Amniotic epithelial cell (primary cell): ENCODE results near the gene ZNF189.

Source experiments
- DNase-seq: peaks from one replicate; pipeline ENCODE4 v3.0.0-alpha.2; 2010; ENCODE audit warnings: low read depth

Gene ZNF189

DNA sequence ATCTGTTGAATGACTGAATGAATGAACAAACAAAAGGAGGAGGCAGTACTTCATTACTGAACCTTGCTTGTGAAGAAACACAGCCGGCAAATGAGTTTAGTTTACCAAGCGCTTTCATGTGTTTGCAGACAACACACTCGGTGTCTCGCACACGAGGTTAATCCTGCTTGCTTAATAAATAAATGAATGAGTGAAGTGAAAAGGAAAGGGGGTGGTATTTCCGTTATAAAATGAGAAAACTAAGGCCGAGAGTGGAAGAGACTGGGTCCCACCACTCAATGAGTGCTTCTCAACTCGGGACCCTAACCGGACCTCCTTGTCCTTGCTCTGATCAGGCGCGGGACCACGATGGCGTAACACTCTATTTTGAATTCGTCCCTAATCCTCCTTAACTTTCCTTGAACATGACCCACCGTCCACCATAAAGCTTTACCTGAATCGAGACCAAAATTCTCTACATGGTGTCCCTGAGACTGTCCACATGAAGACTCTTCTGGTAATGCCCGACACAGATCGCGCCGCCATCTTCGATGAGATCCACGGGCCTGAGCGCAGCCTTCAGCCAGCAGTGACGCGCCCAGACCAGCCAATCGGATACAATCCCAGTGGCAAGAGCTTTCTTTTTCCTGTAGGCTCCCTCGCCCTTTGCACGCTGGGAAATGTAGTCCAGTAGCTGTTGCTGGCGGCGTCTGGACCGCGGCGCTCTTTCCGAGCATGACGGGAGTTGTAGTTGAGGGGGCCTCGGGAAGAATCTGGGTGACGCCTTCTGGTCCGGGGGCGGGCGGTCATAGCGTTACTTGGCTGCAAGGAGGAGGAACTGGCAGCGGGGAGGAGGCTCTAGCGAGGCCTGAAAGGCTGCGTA, at the start of gene ZNF189, which contains the start of gene MRPL50:
Gene ZNF189 (plus strand): TSS at position 784 of the 862 bp plus-strand sequence. CDS start 306 bp downstream, outside the sequence.
Gene MRPL50 (minus strand): TSS at position 551 of the 862 bp plus-strand sequence. CDS start 26 bp downstream, at position 525.
- DNase-seq, result peak; percentile 99

DNA sequence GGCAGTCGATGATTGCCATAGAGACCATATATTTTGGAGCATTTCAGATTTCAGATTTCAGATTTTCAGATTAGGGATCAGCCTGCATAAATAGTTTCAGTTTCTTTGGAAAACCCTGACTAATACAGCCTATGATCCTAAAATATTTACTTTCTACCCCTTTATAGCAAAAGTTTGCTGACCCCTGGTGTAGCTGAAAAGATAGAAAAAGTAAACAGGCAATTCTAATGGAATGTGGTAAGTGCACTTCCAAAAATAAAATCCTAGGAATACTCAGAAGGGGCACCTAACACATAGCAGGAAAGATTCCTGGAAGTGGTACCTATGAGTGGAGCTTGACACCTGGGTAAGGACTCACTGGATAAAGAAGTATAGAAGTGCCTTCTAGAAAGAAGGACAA, 48.4 kb upstream of the ZNF189 start:
- no peak for DNase-seq

DNA sequence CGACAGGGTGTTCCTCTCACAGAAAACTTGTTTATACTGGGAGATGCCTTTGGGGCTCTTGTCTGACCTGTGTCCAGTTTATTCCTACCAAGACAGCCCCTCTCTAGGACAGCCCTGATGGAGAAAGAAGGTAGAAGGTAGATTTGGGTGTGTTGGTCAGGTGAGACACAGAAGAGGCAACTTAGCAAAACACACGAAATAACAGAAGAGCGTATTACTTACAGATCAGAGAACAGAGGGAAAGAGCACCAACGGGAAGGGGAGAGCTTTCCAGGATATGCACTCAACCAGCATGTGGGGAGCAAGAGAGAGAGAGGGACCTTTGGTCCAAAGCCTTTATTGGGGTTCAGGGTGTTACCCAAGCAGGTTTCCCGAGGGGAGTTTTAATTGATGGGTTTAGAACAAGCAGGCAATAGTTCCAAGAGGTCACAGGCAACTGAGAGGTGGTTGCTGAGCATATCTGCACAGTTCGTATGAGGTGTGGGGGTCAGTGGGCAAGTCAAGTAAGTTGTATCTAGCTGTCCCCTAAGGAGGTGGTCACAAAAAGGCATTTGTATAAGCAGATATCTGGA, 45.7 kb upstream of the ZNF189 start:
- DNase-seq, result no peak

DNA sequence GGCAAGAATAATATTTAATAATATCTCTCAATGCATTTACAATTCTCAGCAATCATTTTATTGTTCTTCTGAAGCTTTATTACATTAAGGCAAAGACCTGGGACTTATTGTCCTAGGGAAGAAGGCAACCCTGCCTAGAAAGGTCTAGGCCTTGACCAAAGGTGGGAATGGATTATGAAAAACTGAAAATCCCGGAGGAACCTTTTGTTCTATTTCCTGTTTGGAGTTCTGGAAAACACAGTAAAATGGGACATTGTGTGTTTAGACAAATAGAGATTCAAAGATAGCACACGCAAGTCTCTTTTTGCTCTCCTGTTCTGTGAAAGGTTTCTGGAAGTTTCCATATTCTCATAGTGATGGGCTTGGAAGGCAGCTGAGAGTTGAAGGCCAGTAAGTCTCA, 45.0 kb upstream of the ZNF189 start:
- no peak for DNase-seq

DNA sequence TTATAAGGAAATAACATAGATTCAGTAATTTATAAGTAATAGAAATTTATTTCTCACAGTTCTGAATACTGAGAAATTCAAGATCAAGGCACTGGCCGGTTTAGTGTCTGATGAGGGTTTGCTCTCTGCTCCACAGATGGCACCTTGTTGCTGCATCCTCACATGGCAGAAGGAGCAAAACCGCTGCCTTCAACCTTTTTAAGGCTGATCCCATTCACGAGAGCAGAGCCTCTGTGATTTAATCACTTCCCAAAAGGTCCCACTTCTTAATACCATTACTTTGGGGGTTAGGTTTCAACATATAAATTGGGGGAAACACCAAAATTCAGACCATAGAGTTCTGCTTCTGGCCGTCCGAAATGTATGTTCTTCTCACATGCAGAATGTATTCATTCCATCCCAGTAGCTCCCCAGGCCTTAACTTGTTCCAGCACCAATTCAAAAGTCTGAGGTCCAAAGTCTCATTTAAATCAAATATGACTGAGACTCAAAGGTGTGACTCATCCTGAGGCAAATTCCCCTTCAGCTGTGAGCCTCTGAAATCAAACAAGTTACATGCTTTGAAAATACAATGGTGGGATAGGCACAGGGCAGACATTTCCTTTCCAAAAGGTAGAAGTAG, 44.4 kb upstream of the ZNF189 start:
- DNase-seq, result no peak

DNA sequence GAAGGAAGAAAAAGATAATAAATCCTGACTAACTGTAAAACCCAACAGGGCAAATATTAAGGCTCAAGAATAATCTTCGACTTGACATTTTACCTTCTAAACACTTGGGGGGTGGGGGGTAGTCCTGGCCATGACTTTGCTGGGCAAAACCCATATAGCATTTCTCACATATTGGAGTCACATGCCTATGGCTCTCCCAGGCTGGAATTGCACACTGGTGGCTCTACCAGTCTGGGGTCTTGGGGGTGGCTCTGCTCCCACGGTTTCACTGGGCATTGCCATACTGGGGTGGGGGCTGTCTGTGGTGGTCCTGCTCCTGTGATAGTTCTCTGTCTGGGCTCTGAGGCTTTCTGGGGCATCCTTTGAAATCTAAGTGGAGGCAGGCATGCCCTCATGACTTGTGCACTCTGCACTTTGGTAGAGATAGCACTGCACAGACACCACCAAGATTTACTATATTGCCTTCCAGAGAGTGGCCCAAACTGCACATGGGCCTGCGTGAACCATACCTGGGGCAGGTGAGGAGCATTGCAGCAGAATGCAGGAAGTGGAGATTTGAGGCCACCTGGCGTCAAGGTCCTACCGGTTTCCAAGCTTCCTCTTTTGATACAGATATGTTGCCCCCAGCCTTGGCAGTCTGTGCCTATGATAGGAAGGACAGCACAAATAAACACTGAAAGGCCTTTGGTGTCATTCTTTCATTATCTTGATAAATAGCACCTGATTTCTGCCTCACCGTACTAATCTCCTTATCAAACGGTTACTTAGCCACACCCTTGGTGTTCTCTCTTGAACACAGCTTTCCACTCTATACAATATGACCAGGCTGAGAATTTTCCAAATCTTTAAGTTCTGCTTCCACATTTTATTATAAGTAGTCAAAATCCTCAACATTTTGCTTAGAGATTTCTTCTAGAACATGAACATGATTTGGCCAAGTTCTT, 43.6 kb upstream of the ZNF189 start:
- no peak for DNase-seq

DNA sequence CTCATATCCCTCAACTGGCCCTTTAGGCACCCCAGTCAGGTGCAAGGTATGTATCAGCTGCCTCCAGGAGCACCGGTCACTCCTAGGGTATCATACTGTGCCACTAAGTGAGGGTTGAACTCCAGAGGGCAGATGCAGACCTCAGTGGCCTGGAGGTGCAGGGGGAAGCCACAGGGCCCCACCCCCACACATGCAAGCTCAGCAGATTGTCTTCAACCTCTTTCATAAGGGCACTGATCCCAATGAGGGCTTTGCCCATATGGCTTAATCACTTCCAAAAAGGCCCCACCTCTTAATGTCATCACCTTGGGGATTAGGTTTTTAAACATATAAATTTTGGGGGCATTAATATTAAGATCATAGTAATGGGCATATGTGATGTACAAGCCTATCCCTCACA, 42.0 kb upstream of the ZNF189 start:
- DNase-seq, result no peak

DNA sequence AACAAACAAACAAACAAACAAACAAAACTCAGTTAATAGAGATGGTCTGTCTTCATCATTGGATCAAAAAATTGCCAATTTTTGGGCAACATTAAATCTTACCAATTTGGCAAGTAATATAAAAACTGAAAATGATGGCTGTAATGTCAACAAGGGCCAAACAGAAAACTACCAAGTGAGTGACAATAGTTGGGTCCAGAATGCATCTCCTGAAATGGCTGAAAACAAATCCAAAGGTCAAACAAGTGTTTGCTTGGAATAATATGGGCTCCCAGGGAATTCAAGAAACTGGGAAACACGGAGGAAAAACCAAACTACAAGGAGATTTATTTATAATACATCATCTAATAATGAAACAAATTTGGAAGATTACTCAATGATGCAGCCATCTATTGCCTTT, 39.0 kb upstream of the ZNF189 start:
- no peak for DNase-seq

DNA sequence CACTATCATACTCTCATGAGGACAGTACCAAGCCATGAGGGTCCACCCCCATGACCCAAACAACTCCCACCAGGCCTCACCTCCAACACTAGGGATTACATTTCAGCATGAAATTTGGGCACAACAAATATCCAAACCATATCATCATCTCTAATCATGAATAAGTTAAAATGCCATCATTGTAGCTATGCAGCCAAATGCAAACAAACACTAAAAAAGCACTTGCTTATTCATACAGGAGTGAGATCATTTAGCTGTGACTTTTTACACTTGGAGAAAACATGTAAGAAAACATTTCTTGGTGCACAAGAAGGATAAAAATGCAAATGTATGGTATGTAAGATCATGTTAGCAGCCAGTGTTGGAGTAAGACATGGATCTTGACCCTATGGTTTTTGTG, 38.0 kb upstream of the ZNF189 start:
- DNase-seq, result no peak

DNA sequence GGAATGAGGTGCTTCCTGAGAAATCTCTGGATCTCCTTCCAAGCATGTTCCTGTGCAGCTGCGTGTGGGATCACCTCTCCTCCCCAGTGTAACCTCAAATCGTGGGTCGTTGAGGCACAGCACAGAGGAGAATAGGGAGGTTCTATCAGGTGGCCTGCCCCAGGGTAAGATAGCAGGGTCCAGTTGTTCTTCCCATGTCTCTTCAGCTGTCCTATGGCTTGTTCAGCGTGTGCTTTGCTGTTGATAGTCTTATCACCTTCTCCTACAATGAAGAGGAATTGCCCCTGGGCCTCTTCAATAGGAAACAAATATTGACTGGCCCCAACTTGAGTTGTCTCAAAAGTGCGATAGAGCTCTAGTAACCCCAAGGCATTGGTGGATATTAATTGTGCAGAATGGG, 36.2 kb upstream of the ZNF189 start:
- DNase-seq, result no peak

DNA sequence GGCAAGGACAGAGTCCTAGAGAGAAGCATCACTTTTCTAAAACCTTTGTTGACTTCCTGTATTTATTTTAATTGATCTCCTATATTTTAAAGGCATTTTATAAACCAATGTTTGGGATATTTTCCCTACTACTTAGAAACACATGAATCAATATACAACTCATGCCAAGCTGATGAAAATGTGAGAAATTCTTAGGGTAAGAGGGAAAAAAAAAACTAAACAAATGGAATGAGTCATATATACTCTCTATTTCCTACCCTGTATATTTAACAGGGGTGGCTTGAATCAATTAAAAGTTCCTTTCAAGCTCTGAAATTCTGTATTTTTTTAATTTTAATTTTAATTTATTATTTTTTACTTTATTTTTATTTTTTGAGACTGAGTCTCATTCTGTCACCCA, 33.5 kb upstream of the ZNF189 start:
- no peak for DNase-seq

DNA sequence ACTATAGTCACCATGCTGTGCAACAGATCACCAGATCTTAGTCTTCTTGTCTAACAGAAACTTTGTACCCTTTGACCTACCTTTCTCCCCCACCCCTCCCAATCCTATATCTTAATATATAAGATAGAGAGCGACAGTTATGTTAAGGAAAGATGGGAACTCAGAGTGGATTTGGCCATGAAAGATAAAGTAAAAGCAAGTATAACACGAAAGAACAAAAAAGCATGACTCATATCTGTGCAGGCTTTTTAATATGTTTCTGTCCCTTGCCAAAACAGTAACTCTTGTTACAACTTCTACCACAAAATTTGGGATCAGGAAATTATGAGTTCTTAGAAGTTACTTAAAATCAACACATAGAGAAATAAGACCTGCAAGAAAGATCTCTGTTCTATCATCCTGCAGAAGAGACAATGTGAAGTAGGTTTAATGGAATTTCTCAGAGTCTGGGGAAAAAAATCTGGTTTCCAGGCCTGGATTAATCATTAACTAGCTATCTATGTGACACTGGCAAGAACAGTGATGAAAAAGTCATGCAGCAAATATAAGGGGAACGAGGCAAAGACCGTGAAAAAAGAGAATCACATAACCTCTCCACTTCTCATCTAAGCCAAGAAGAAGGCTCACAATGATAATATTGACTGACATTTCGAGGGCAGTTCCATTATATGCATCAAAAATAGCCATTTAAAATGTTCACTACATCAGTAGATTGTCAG, 32.5 kb upstream of the ZNF189 start:
- no peak for DNase-seq

DNA sequence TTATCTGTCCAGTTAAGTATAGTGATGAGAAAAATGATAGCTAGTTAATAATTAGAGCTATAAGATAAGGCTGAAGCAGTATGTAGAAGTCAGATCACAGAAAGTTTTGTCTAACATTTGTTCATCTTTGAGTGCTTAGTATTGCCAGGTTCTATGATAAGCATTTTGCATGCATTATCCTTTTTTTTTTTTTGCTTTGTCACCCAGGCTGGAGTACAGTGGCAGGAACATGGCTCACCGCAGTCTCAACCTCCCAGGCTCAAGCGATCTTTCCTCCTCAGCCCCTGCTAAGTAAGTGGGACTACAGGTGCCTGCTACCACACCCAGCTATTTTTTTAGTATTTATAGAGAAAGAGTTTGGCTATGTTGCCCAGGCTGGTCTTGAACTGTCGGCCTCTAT, 31.3 kb upstream of the ZNF189 start:
- no peak for DNase-seq

DNA sequence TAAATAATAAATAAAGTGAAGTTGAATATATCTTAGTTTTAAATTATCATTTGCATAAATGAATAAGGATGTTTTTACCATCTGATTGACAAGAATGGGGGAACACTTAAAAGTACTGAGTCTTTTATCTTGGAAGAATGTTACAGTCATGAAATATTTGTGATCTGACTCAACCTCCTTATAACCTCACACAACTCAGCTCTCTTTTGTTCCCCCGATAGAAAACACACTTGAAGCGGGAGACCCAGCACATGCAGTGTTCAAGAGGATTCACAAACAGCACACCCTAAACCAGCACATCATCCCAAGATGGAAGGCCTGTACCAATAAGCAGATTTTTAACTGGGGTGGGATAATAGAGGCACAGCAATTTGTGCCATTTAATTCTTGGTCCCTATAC, 29.4 kb upstream of the ZNF189 start:
- DNase-seq, result peak; percentile 29

DNA sequence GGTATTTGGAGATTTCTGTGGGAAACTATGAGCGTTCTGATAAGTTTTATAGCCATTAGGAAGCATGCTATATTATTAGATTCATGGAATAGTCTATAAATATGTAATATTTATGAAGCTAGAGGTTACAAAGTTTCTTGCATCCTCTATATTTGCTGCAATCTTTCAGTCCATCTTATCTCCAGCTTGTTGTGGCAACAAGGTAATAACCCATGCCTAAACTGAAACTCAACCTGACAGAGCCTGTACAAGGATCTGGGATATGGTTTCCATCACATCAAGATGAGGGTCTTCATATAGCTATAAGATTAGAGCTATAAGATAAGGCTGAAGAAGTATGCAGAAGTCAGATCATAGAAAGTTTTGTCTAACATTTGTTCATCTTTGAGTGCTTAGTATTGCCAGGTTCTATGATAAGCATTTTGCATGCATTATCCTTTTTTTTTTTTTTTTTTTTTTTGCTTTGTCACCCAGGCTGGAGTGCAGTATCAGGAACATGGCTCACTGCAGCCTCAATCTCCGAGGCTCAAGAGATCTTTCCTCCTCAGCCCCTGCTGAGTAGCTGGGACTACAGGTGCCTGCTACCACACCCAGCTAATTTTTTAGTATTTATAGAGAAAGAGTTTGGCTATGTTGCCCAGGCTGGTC, 28.6 kb upstream of the ZNF189 start:
- DNase-seq, result no peak

DNA sequence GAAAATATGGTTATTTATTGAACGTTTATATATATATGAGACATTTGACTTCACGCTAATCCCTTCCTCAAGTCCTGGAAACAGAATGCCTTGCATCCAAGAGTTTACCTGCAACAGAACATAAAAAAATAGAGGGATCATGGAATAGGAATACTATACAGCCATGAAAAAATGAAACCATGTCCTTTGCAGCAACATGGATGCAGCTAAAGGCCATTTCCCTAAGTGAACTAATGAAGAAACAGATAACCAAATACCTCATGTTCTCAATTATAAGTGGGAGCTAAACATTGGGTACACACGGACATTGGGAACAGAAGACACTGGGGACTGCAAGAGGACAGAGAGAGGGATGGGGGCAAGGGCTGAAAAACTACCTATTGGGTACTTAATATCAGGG, 26.8 kb upstream of the ZNF189 start:
- no peak for DNase-seq

DNA sequence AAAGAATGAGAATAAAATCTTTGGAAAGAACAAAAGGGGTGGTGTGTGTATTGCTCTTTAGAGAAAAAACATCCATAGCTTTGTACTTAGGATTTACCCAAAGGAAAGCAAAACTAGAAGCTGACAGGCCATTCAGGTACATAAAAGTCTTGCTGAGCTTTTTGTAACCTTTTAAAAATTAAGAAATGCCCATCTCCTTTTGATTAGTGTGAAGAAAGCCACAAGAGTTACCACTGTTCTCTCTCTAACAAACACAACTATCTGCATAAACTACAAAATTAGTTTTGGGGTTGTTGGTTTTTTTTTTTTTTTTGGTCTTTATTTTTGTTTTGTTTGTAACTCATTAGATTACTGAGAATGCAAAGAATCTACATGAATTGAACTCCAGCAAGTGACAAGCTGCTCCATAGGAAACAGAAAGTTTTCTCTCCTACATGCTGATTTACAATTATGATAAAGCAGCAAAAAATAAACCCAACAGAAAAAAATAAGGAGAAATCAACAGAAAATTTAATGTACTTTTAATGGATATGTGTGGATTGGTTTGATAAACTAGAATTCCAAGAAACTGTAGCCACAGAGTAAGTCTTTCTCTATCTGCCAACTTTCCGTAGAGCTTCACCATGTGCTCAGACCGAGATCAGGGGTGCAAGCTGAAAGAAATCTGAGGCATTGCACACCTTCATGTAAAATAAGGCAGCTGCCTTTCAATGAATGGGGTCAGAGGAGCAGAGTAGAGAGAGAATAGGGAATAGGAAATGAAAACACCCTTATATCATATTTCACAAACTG, 26.1 kb upstream of the ZNF189 start:
- DNase-seq, result no peak

DNA sequence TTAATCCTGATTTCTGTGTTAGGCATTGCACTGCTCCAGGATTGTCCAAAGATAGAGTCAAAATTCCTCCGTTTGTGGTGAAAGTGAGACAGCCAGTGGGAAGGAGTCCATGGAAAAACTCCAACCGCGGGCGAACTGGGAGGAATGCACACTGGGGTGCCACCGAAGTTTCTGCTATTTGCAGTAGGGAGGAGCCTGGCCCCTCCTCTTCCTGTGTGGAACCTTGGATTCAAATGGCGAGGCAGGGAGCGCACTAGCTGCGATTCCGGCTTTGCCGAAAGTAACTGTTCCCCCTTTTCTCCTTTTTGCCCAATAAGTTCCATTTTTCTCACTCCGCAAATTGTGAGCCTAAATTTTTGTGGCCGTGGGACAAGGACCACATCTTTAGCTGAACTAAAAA, 23.1 kb upstream of the ZNF189 start:
- no peak for DNase-seq

DNA sequence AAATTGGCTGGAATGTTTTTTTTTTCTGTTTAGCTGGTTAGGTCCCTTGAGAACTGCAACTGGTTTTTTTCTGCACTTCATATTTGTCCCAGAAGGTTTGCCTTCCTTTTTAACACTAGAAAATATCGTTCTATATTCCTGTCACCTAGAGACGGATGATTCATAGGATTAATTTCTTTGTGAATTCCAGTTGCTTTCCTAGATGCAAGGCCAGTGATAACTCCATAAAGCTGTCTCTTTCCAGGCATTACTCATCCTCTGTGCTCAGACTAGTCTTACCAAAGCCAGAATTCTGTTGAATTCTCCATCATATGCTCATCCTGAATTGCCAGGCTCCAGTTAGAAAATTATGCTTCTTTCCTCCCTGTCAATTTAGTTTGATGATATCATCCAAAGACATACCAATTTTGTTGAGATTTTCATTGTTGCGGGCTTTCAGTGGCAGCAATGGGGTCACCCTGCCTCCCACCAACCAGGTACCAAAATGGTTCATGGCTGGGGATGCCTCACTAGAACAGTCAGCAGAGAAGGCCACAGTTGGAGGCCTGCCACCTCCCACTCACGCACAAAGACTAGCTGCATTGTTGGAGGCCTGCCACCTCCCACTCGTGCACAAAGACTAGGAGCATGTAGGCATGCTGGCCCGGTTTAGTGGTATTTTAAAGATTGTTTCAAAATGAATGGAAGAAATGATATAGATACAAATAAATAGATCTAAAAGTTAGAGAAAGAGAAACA, 22.4 kb upstream of the ZNF189 start:
- DNase-seq, result peak; percentile 64
